ENCODE data around the gene ARHGEF10L.

The ARHGEF10L gene

DNA sequence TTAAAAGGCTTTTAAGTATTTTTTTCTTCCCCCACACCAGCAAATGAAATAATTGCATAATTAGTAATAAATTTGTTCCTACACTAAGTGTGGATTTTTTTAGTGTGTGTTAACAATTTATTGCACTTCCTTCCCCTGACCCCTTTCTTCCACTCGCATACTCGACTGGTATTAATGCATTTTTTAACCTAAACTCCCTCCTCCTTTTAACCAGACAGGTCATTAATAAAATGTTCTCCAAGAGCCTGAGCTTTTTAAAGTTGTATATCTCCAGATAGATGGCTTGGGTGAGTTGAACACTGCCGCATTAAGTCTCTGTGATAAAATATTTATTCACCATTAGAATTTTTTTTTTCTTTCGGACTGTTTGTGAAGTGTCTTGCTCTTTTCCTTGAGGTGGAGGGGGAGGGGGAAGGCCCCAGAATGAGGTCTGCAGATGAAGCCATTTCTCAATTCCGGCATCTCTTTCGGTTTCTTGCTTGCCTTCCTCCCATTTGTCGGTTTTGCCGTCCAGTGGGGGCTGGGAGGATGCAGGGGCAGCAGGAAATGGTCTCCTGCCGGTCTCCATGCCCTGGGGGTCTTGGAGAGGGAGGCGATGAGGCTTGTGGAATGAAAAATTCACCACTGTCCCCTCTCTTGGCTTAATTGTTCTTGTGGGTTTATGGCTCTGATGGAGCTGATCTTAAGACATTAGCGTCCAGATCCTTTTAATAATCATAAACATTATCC, 151.6 kb downstream of the ARHGEF10L start:
- no peak overlapping the region for H2BK12ac ChIP-seq (ENCODE audit: low read length in 2 of 2)
- no peak overlapping the region for H2AK5ac ChIP-seq (ENCODE audit: low read length, severe bottlenecking)
- no peak overlapping the region for H2BK120ac ChIP-seq (ENCODE audit: low read depth, low read length)
- no peak overlapping the region for H2BK15ac ChIP-seq (ENCODE audit: low read depth, poor library complexity, severe bottlenecking)
- no peak overlapping the region for H2BK5ac ChIP-seq (ENCODE audit: low read depth, low read length, poor library complexity, severe bottlenecking)
- H3K36me3 ChIP-seq (ENCODE audit: control insufficient read depth in 1 of 2, insufficient read depth in 2 of 2, low read depth in 1 of 2, low read length in 2 of 2) = peaks cover 61 to 63% of the 10 kb centered on the region in 2 experiments
- H2AFZ ChIP-seq (ENCODE audit: low read depth, low read length) = no peak overlapping the region
- no peak overlapping the region for H3K23ac ChIP-seq (ENCODE audit: low read length in 2 of 2)
- H3K4me3 ChIP-seq (ENCODE audit: insufficient read depth in 1 of 2, low read depth in 1 of 2, low read length in 2 of 2) = no peak overlapping the region
- no peak overlapping the region for H3K4ac ChIP-seq (ENCODE audit: low read depth in 1 of 2, low read length in 2 of 2)
- no peak overlapping the region for H3K9ac ChIP-seq (ENCODE audit: low read length)
- H3K14ac ChIP-seq (ENCODE audit: low read length in 2 of 2) = no peak overlapping the region
- H3K27me3 ChIP-seq (ENCODE audit: control insufficient read depth in 1 of 2, insufficient read depth in 1 of 2, low read length in 2 of 2) = no peaks in the 10 kb centered on the region
- no peak for DNase-seq
- H3K9me3 ChIP-seq (ENCODE audit: control insufficient read depth, low read length) = no peaks in the 10 kb centered on the region
- peaks cover 2% of the 10 kb centered on the region for H3K79me1 ChIP-seq (replicated peaks; ENCODE audit: low read length, poor library complexity, severe bottlenecking)
- peaks cover 2% of the 10 kb centered on the region for H3K4me1 ChIP-seq (ENCODE audit: control insufficient read depth, insufficient read depth, low read depth, low read length)
- H3K4me2 ChIP-seq (ENCODE audit: low read length, poor library complexity, severe bottlenecking) = no peak overlapping the region
- H3K18ac ChIP-seq (ENCODE audit: low read depth in 1 of 2, low read length in 2 of 2) = no peak overlapping the region
- H4K8ac ChIP-seq (ENCODE audit: low read length) = no peak overlapping the region
- no peak overlapping the region for H4K91ac ChIP-seq (ENCODE audit: low read length)
- no peak overlapping the region for H3K27ac ChIP-seq (ENCODE audit: low read length, poor library complexity, severe bottlenecking)
- 48% methylated on average over 6 of the region's 11 CpGs for WGBS

DNA sequence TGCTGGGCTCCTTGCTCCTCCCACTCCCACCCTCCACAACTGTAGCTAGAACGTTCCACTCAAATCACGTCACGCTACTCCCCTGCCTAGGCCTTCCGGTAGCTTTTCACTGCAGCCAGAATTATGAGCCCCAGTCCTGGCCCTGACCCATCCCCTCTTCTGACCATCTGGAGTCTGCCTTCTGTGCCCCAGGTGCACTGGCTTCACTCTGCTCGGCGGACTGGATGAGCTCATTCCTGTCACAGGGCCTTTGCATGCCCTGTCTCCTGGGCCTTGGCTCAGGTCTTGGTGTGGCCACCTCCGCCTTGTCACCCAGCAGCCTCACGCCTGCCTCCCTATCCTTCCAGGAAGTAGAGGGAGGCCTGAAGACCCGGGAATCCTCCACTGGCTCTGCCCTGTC, 153.1 kb downstream of the ARHGEF10L start:
- Histone ChIP-seq H3K23ac (ENCODE audit: low read length in 2 of 2) (no peak overlapping the region), H2BK120ac (ENCODE audit: low read depth, low read length) (no peak overlapping the region), H2AK5ac (ENCODE audit: low read length, severe bottlenecking) (no peak overlapping the region), H3K18ac (ENCODE audit: low read depth in 1 of 2, low read length in 2 of 2) (no peak overlapping the region), H3K4me1 (ENCODE audit: control insufficient read depth, insufficient read depth, low read depth, low read length) (peaks cover 9% of the 10 kb centered on the region), H3K9ac (ENCODE audit: low read length) (no peak overlapping the region), H3K4ac (ENCODE audit: low read depth in 1 of 2, low read length in 2 of 2) (no peak overlapping the region), H3K4me3 (ENCODE audit: insufficient read depth in 1 of 2, low read depth in 1 of 2, low read length in 2 of 2) (no peak overlapping the region), H3K36me3 (ENCODE audit: control insufficient read depth in 1 of 2, insufficient read depth in 2 of 2, low read depth in 1 of 2, low read length in 2 of 2) (peaks cover 64 to 67% of the 10 kb centered on the region in 2 experiments), H4K91ac (ENCODE audit: low read length) (no peak overlapping the region), H2BK5ac (ENCODE audit: low read depth, low read length, poor library complexity, severe bottlenecking) (no peak overlapping the region), H3K4me2 (ENCODE audit: low read length, poor library complexity, severe bottlenecking) (no peak overlapping the region), H2AFZ (ENCODE audit: low read depth, low read length) (no peak overlapping the region), H4K8ac (ENCODE audit: low read length) (no peak overlapping the region), H3K14ac (ENCODE audit: low read length in 2 of 2) (no peak overlapping the region), H3K27me3 (ENCODE audit: control insufficient read depth in 1 of 2, insufficient read depth in 1 of 2, low read length in 2 of 2) (no peaks in the 10 kb centered on the region), H3K9me3 (ENCODE audit: control insufficient read depth, low read length) (no peaks in the 10 kb centered on the region), H3K27ac (ENCODE audit: low read length, poor library complexity, severe bottlenecking) (no peak overlapping the region), H2BK15ac (ENCODE audit: low read depth, poor library complexity, severe bottlenecking) (no peak overlapping the region), H2BK12ac (ENCODE audit: low read length in 2 of 2) (no peak overlapping the region), H3K79me1 (replicated peaks; ENCODE audit: low read length, poor library complexity, severe bottlenecking) (no peaks in the 10 kb centered on the region)
- no peak for DNase-seq
- WGBS = 80% methylated on average over 9 of the region's 9 CpGs

DNA sequence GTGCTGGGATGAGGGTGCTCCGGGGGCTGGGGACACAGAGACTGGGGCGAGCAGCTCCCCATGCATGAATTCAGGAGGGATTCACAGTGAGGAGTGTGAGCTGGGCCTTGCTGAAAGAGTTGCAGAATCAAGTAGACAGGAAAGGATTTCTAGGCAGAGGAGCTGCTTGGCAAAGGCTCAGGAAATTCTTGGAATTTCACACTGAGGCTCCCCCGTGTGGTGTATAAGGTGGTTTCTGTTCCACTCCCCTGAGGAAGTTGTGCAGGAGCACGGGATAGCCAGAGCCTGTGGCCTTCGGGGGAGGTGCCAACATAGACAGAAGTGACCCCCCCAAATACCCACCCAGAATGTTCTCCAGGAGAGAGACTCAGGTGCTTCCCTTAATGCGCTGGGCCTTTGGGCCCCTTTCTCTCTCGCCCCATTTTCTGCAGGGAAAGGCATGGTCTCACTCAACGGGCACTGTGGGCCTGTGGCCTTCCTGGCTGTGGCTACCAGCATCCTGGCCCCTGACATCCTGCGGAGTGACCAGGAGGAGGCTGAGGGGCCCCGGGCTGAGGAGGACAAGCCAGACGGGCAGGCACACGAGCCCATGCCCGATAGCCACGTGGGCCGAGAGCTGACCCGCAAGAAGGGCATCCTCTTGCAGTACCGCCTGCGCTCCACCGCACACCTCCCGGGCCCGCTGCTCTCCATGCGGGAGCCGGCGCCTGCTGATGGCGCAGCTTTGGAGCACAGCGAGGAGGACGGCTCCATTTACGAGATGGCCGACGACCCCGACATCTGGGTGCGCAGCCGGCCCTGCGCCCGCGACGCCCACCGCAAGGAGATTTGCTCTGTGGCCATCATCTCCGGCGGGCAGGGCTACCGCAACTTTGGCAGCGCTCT, 157.2 kb downstream of the ARHGEF10L start:
- Histone ChIP-seq H4K8ac (ENCODE audit: low read length) (no peak overlapping the region), H2AK5ac (ENCODE audit: low read length, severe bottlenecking) (no peak overlapping the region), H4K91ac (ENCODE audit: low read length) (no peak overlapping the region)

DNA sequence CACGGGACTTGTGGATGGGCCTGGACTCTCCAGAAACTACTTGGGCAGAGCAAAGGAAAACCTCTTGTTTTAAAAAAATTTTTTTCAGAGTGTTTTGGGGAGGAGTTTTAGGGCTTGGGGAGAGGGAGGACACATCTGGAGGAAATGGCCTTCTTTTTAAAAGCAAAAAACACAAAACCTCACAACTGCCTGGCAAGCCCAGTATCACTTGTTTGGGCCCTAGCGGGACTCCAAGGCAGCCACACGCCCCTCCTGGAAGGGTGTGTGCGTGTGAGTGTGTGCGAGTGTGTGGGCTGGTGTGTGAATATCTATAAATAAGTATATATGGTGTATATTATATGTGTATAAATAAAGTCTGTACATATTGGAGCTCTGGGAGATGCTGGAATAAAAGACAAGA, 158.0 kb downstream of the ARHGEF10L start:
- H3K4me2 ChIP-seq (ENCODE audit: low read length, poor library complexity, severe bottlenecking) = no peak overlapping the region
- H3K36me3 ChIP-seq (ENCODE audit: control insufficient read depth in 1 of 2, insufficient read depth in 2 of 2, low read depth in 1 of 2, low read length in 2 of 2) = peaks cover 33 to 36% of the 10 kb centered on the region in 2 experiments
- WGBS = 97% methylated on average over 5 of the region's 5 CpGs
- H3K9me3 ChIP-seq (ENCODE audit: control insufficient read depth, low read length) = no peaks in the 10 kb centered on the region
- DNase-seq = no peak
- H3K27ac ChIP-seq (ENCODE audit: low read length, poor library complexity, severe bottlenecking) = no peak overlapping the region
- peaks cover 11% of the 10 kb centered on the region for H3K4me1 ChIP-seq (ENCODE audit: control insufficient read depth, insufficient read depth, low read depth, low read length)
- no peak overlapping the region for H3K9ac ChIP-seq (ENCODE audit: low read length)
- H3K79me1 ChIP-seq (replicated peaks; ENCODE audit: low read length, poor library complexity, severe bottlenecking) = no peaks in the 10 kb centered on the region
- H2BK15ac ChIP-seq (ENCODE audit: low read depth, poor library complexity, severe bottlenecking) = no peak overlapping the region
- no peak overlapping the region for H2AFZ ChIP-seq (ENCODE audit: low read depth, low read length)
- H3K4ac ChIP-seq (ENCODE audit: low read depth in 1 of 2, low read length in 2 of 2) = no peak overlapping the region
- no peak overlapping the region for H2AK5ac ChIP-seq (ENCODE audit: low read length, severe bottlenecking)
- H3K23ac ChIP-seq (ENCODE audit: low read length in 2 of 2) = no peak overlapping the region
- H3K18ac ChIP-seq (ENCODE audit: low read depth in 1 of 2, low read length in 2 of 2) = no peak overlapping the region
- H2BK12ac ChIP-seq (ENCODE audit: low read length in 2 of 2) = no peak overlapping the region
- no peak overlapping the region for H3K4me3 ChIP-seq (ENCODE audit: insufficient read depth in 1 of 2, low read depth in 1 of 2, low read length in 2 of 2)
- H3K14ac ChIP-seq (ENCODE audit: low read length in 2 of 2) = no peak overlapping the region
- H2BK5ac ChIP-seq (ENCODE audit: low read depth, low read length, poor library complexity, severe bottlenecking) = no peak overlapping the region
- H2BK120ac ChIP-seq (ENCODE audit: low read depth, low read length) = no peak overlapping the region
- H4K91ac ChIP-seq (ENCODE audit: low read length) = no peak overlapping the region
- H4K8ac ChIP-seq (ENCODE audit: low read length) = no peak overlapping the region
- H3K27me3 ChIP-seq (ENCODE audit: control insufficient read depth in 1 of 2, insufficient read depth in 1 of 2, low read length in 2 of 2) = peaks cover 0 to 2% of the 10 kb centered on the region in 2 experiments

More for the DNA sequence above, 157.2 kb downstream of the ARHGEF10L start:
- Histone ChIP-seq H3K18ac (ENCODE audit: low read depth in 1 of 2, low read length in 2 of 2) (no peak overlapping the region), H3K4me2 (ENCODE audit: low read length, poor library complexity, severe bottlenecking) (no peak overlapping the region), H3K14ac (ENCODE audit: low read length in 2 of 2) (peak overlapping the region in 1 of 2 experiments; percentile 23), H3K27me3 (ENCODE audit: control insufficient read depth in 1 of 2, insufficient read depth in 1 of 2, low read length in 2 of 2) (no peaks in the 10 kb centered on the region), H3K9me3 (ENCODE audit: control insufficient read depth, low read length) (no peaks in the 10 kb centered on the region), H3K27ac (ENCODE audit: low read length, poor library complexity, severe bottlenecking) (no peak overlapping the region), H3K4ac (ENCODE audit: low read depth in 1 of 2, low read length in 2 of 2) (no peak overlapping the region), H3K23ac (ENCODE audit: low read length in 2 of 2) (no peak overlapping the region), H3K36me3 (ENCODE audit: control insufficient read depth in 1 of 2, insufficient read depth in 2 of 2, low read depth in 1 of 2, low read length in 2 of 2) (peaks cover 39 to 41% of the 10 kb centered on the region in 2 experiments), H2BK120ac (ENCODE audit: low read depth, low read length) (no peak overlapping the region), H2BK15ac (ENCODE audit: low read depth, poor library complexity, severe bottlenecking) (no peak overlapping the region), H3K9ac (ENCODE audit: low read length) (peak overlapping the region; percentile 41), H3K4me3 (ENCODE audit: insufficient read depth in 1 of 2, low read depth in 1 of 2, low read length in 2 of 2) (no peak overlapping the region), H3K4me1 (ENCODE audit: control insufficient read depth, insufficient read depth, low read depth, low read length) (peaks cover 10% of the 10 kb centered on the region), H2BK5ac (ENCODE audit: low read depth, low read length, poor library complexity, severe bottlenecking) (no peak overlapping the region), H2AFZ (ENCODE audit: low read depth, low read length) (no peak overlapping the region), H3K79me1 (replicated peaks; ENCODE audit: low read length, poor library complexity, severe bottlenecking) (no peaks in the 10 kb centered on the region), H2BK12ac (ENCODE audit: low read length in 2 of 2) (no peak overlapping the region)
- peak; percentile 63 for DNase-seq
- WGBS = 87% methylated on average over 42 of the region's 42 CpGs
